DMS153 treated with DMSO at 0.1 percent for 48 hours (cell line): Measurements from ENCODE around the gene LPO.
A peak's percentile ranks its signal among the peaks of the same experiment; 100 is the strongest.

ENCODE experiments used
- DNase-seq: peaks from one replicate; lab custom pipeline; 2025; ENCODE audit not compliant: unreplicated experiment; lab: John Stamatoyannopoulos, UW

LPO gene

GRCh38 chr17:58315750-58316149, 77.4 kb downstream of the LPO start:
- no peak for DNase-seq

DNA sequence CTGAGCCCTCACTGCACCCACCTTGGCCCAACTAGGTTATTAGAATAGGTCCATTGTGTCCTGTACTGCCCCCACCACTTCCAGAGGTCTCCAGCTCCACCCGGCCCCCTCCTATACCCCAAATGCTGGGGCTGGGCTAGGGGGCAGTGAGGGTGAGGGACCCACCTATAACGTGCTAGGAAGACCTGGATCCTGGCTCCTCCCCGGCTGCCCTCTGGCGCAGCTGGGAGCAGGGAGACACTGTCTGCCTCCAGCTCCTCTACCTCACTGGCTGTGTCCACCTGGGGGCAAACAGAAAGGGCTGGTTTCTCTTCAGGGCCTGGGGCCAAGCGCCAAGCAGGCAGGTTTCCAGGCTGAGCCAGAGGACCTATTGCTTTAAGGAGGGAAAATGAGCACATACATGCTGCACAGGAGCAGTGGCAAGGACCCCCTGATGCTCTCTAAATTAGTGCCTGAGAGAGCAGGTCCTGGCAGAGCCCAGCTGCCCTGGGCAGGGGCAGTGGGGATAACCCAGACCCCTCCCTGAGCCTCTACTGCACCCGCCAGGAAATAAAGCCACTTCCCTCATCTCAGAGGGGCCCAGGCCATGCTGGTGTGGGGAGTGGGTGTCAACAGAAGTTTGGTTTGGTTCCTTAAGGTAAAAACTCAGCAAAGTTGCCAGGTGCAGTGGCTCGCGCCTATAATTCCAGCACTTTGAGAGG, 78.0 kb downstream of the LPO start:
- DNase-seq = no peak

GRCh38 chr17:58317421-58318064, 79.2 kb downstream of the LPO start:
- peak; percentile 54 for DNase-seq

GRCh38 chr17:58318065-58318481, 79.7 kb downstream of the LPO start:
- no peak for DNase-seq
